ENCODE data around the gene SKI.

DNA sequence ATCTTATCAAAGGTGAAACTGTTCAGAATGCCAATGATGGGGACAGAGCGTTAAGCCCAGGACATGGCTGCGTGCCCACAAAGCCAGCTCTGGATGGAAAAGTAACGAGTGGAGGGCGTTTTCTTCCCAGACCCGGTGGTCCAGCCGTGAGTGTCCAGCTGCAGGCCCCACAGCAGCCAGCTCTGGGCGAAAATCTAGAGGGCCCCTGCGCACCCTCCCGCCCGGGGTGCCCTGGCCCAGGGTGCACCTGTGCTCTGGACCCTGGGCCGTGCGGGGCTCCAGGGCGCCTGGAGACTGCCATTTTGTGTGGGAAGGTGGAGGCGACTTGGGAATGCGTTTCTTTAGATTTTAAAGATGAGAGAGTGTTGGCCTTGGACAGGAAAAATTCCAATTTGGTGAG is 58.8 kb downstream of the SKI start:
- TF ChIP-seq, protein P1, sequence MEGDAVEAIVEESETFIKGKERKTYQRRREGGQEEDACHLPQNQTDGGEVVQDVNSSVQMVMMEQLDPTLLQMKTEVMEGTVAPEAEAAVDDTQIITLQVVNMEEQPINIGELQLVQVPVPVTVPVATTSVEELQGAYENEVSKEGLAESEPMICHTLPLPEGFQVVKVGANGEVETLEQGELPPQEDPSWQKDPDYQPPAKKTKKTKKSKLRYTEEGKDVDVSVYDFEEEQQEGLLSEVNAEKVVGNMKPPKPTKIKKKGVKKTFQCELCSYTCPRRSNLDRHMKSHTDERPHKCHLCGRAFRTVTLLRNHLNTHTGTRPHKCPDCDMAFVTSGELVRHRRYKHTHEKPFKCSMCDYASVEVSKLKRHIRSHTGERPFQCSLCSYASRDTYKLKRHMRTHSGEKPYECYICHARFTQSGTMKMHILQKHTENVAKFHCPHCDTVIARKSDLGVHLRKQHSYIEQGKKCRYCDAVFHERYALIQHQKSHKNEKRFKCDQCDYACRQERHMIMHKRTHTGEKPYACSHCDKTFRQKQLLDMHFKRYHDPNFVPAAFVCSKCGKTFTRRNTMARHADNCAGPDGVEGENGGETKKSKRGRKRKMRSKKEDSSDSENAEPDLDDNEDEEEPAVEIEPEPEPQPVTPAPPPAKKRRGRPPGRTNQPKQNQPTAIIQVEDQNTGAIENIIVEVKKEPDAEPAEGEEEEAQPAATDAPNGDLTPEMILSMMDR (conservative IDR thresholded peaks at IDR 0.05; ENCODE audit: low read length): no peak
- no peak for TF ChIP-seq EZH2phosphoT487 (IDR thresholded peaks at IDR 0.05; ENCODE audit: borderline replicate concordance, low read depth, low read length)

All from OCI-LY7 (cell line).